GM19238 (cell line): Measurements from ENCODE around the gene FREM1.
"Not testable (repeated sequence)": the region's sequence is repeated elsewhere in the genome, so short reads cannot be mapped to it uniquely, and the experiment has no call there.

ENCODE experiments used
- DNase-seq: peaks from one replicate; pipeline ENCODE4 v3.0.0; 2011; ENCODE audit warnings: low spot score; ENCODE audit not compliant: insufficient read length

The FREM1 gene

GRCh38 chr9:14909961-14910805 lies at the start of gene FREM1:
Gene FREM1, minus strand, starts transcription at chr9:14910428. Its CDS starts 41,451 bp downstream, at chr9:14868977.
- no peak for DNase-seq

GRCh38 chr9:14958989-14959388 lies 48.8 kb upstream of the FREM1 start:
- DNase-seq: no peak

GRCh38 chr9:14957109-14957508 lies 46.9 kb upstream of the FREM1 start:
- DNase-seq: no peak

- DNase-seq: no peak
These were observed 46.0 kb upstream of the FREM1 start for GRCh38 chr9:14956208-14956607.

- no peak for DNase-seq
These were observed 35.1 kb upstream of the FREM1 start for GRCh38 chr9:14945351-14945750.

GRCh38 chr9:14941501-14942405 lies 31.5 kb upstream of the FREM1 start:
- DNase-seq: no peak

- DNase-seq: no peak
These were observed 29.1 kb upstream of the FREM1 start for GRCh38 chr9:14939378-14939777.

GRCh38 chr9:14937216-14937615 lies 27.0 kb upstream of the FREM1 start:
- DNase-seq: no peak

- DNase-seq: no peak
These were observed 26.3 kb upstream of the FREM1 start for GRCh38 chr9:14936491-14936890.

- no peak for DNase-seq
These were observed 25.7 kb upstream of the FREM1 start for GRCh38 chr9:14935964-14936363.

GRCh38 chr9:14935106-14935751 lies 25.0 kb upstream of the FREM1 start:
- DNase-seq: no peak

GRCh38 chr9:14932641-14933040 lies 22.4 kb upstream of the FREM1 start:
- no peak for DNase-seq

GRCh38 chr9:14932231-14932630 lies 22.0 kb upstream of the FREM1 start:
- DNase-seq: no peak

GRCh38 chr9:14926941-14927624 lies 16.9 kb upstream of the FREM1 start:
- no peak for DNase-seq

GRCh38 chr9:14924230-14925219 lies 14.3 kb upstream of the FREM1 start:
- DNase-seq: no peak

- no peak for DNase-seq
These were observed 13.5 kb upstream of the FREM1 start for GRCh38 chr9:14923701-14924100.

GRCh38 chr9:14920805-14921204 lies 10.6 kb upstream of the FREM1 start:
- not testable (repeated sequence) for DNase-seq

GRCh38 chr9:14913366-14913765 lies 3.1 kb upstream of the FREM1 start:
- no peak for DNase-seq

GRCh38 chr9:14912859-14913258 lies 2.6 kb upstream of the FREM1 start:
- no peak for DNase-seq

- no peak for DNase-seq
These were observed 818 bp upstream of the FREM1 start for GRCh38 chr9:14911046-14911445.
